ENCODE results near the gene ZDHHC21. TPM values are rescaled to one million over a fixed set of nuclear protein-coding genes. Genes with fewer than 3 reads are reported as not detected.

ZDHHC21 gene
- polyA plus RNA-seq, 3 donors, result 15.4 to 27.4 (median 21.6) TPM

- DNase-seq (ENCODE audit: extremely low read depth in 1 of 11, low read depth in 9 of 11, low spot score in 4 of 11), result no peak
These were observed 47.6 kb downstream of the ZDHHC21 start for GRCh38 chr9:14645648-14646047.

GRCh38 chr9:14640967-14641366 lies 52.3 kb downstream of the ZDHHC21 start:
- DNase-seq (ENCODE audit: extremely low read depth in 1 of 11, low read depth in 9 of 11, low spot score in 4 of 11), result no peak

- DNase-seq (ENCODE audit: extremely low read depth in 1 of 11, low read depth in 9 of 11, low spot score in 4 of 11), result no peak
These were observed 52.9 kb downstream of the ZDHHC21 start for GRCh38 chr9:14640294-14640693.

DNA sequence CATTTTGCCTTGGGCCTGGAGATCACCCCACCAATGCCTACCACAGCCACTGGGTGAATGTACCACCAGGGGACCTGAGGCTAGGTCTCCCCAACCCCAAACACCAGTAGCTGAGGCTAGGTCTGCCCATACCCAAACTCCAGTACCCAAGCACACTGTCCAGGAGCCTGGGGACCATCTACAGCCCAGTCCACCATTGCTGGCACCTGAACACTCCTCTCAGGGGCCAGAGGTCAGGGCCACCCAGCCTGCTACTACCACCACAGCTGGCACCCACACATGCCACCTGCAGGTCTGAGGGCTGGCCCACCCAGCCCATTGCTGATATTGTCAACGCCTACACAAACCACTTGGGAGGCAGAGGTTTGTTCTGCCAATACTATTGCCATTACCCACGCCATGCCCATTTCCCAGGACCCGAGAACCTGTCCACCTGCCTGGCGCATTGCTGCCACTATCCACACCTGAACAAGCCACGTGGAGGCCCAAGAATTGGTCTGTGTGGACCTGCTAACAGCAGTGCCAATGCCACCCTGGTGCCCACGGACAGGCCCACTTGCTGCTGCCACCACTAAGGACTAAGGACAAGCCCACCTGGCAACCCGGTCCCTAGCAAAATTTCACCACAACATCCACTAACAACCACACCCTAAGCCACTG lies 59.2 kb downstream of the ZDHHC21 start:
- DNase-seq (ENCODE audit: extremely low read depth in 1 of 11, low read depth in 9 of 11, low spot score in 4 of 11), result no peak

DNA sequence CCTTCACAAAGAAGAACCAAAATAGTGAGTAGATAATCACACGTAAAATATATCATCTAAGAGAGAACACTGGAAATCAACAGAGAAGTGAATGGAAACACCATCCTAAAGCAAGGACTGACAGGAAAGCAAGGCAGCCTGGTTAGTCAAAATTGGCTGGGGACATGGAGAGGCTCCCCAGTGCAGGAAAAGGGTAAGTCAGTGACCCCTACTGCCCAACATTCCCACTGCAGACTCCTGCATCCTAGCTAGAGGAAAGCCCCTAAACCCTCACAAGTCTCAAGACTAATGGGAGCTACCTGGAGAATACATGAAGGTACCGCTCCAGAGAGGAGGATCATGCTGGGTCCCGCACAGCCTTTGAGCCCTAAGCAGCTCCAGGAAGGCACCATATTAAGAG lies 60.1 kb downstream of the ZDHHC21 start:
- no peak for DNase-seq (ENCODE audit: extremely low read depth in 1 of 11, low read depth in 9 of 11, low spot score in 4 of 11)

GRCh38 chr9:14627513-14627912 lies 65.7 kb downstream of the ZDHHC21 start:
- DNase-seq (ENCODE audit: extremely low read depth in 1 of 11, low read depth in 9 of 11, low spot score in 4 of 11), result no peak

DNA sequence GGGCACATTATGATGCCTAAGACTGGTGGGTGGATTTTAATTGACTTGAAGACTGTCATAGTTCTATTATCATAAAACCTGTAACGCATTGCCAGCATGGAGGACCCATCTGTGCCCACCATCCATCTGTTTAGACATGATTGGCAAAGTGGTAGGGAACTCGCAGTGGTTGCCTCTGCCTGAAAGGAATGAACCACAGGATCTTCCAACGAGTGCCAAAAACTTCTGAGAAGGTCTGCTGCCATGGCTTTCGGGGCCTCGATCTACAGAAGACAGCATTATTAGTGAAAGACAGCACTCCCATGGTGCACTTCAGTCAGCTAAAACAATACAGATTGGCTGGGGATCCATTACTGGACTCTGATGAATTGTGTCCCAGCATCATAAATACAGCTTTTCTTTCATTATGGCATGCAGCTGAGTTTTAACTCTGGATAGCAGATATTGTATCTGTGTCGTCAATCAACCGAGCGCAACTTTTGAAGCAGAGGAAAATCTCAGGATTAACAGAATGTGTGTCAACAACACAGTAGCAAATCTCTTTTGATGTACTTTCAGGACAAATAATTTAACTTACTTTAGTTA lies 74.3 kb downstream of the ZDHHC21 start:
- DNase-seq (ENCODE audit: extremely low read depth in 1 of 11, low read depth in 9 of 11, low spot score in 4 of 11), result no peak

DNA sequence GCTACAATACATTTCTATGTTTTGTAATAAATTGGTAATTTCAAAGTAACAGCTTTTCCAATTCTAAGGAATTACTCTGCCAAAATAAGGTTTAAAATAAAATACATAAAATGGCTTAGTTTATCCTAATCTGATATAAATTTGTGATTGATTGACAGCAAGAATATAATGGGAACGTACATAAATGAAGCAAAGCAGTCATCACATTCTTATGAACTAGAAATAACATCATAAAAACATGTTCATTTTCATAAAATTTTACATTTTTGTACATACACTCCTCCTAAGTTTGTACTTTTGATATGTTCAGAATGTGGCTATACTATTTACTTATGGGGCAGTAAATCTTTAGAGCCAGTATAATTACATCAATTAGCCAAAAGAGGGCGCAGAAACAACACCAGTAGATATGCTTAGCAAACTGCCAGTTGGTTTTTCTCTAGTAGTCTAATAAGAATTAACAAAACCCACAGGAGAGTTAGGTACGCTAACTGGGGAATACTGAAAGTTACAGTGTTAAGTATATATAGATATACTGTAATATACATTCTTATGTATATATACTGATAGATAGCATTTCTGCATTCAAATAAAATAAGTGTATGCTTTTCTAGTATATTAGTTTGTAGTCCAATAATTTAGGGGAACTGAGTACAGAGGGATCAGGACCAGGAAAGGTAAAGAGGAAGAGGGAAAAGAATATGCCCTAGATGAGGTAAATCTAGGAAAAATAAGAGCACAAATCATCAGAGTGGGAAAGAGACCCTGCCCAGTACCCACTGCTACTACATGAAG lies 76.8 kb downstream of the ZDHHC21 start:
- peak; percentile 2 to 51 (median 30) for DNase-seq (ENCODE audit: extremely low read depth in 1 of 11, low read depth in 9 of 11, low spot score in 4 of 11)

- no peak for DNase-seq (ENCODE audit: extremely low read depth in 1 of 11, low read depth in 9 of 11, low spot score in 4 of 11)
These were observed 84.7 kb downstream of the ZDHHC21 start for GRCh38 chr9:14608540-14608939.

GRCh38 chr9:14597171-14597799 lies 95.9 kb downstream of the ZDHHC21 start:
- DNase-seq (ENCODE audit: extremely low read depth in 1 of 11, low read depth in 9 of 11, low spot score in 4 of 11), result no peak

GRCh38 chr9:14593406-14593805 lies 99.8 kb downstream of the ZDHHC21 start:
- no peak for DNase-seq (ENCODE audit: extremely low read depth in 1 of 11, low read depth in 9 of 11, low spot score in 4 of 11)

DNA sequence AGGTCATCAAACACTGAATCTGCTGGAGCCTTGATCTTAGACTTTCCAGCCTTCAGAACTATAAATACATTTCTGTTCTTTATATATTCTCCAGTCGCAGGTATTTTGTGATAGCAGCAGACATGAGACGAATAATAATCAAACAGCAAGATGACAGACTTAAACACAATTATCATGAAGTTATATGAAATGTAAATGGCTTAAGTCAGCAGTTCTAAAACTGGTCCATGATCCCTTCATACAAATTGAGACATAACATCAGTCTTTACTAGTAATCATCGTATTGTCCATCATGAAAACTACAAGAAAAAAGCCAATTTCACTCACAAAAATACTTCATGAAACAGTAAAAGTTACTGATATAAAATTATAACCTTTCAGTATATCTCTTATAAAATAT lies 101.8 kb downstream of the ZDHHC21 start:
- no peak for DNase-seq (ENCODE audit: extremely low read depth in 1 of 11, low read depth in 9 of 11, low spot score in 4 of 11)

DNA sequence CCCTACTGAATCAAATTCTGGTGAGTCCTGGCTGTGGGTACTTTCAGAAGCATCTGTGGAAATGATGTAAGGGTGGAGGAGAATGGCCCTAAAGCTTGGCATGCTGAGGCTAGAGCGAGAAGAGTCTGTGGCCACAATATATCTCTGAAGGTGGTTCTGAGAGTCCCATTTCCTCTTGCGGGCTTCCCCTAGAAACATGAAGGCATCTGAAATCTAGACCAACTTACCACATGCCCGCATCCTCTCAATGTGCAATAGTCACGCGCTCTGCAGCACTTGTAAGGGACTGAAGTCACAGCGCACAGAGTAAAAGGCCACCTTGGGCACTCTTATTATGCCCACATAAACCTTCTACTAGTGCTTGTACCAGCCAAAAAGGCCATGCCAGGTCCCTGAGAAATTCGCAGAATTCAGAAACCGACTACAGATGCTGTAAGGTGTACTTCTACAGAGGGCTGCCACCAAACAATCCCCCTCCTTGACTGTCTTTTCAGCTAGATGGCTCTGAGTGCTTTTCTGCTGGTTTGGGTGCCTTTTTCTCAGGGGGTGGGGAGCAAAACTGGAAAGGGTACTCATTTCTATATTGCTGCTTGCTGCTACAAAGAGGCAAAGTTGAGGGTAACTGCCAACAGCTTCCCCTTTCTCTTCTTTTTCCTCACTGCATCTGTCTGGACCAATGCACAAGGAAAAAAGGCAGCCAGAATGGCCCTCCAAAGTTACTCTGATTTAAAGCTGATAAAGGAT lies 107.3 kb downstream of the ZDHHC21 start:
- DNase-seq (ENCODE audit: extremely low read depth in 1 of 11, low read depth in 9 of 11, low spot score in 4 of 11), result no peak

DNA sequence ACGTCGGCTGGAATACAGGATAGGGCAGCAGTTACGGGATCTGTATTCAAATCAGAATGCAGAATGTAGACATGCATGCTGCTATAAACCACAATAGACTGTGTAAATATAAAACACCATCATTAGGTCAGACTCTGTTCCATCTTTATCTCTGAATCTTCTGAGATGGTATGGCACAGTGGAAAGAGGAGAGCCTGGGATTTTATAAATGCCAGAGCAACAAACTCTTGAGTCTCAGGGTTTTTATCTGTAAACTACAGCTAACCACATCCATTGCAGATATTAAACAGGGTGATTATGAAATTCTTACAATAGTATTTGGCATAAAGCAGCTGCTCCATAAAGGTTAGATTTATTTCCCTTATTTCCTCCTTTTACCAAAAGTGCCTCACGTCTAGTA lies 108.7 kb downstream of the ZDHHC21 start:
- DNase-seq (ENCODE audit: extremely low read depth in 1 of 11, low read depth in 9 of 11, low spot score in 4 of 11), result no peak

- no peak for DNase-seq (ENCODE audit: extremely low read depth in 1 of 11, low read depth in 9 of 11, low spot score in 4 of 11)
These were observed 115.2 kb downstream of the ZDHHC21 start for GRCh38 chr9:14578030-14578429.

DNA sequence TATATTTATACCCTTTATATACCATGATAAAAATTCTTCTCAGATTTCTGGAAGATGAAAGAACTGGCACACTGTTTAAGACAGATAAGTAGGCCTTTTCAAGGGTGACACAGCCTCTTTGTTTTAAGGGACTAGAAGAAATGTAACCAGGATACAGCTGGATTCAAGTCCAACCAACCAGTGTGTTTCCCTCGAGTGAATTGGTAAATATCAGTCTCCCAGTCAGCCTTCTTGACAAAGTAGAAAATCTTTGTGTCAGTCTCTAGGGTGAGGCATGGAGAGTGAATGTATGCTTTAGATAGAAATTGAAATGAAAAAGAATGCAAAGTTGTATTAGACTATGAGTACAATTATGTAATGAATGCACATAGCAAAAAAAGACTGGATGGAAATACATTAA lies 119.1 kb downstream of the ZDHHC21 start:
- no peak for DNase-seq (ENCODE audit: extremely low read depth in 1 of 11, low read depth in 9 of 11, low spot score in 4 of 11)

DNA sequence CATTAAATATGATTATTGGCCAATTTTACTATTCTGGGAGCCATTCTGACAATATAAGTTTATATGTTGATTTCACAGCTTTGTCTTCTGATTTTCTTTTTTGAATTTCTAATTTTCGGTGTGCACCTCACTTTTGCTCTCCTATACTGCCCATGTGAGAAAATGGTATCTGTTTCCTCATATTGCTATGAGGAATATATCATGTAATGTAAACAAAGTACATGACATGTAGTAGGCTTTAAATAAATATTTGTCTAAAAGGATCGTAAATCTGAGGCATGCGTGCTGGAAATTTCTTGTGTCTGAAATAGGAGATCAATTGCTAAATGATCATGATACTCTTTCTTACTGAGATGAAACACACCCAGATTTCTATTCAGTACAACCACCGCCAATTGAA lies 119.9 kb downstream of the ZDHHC21 start:
- no peak for DNase-seq (ENCODE audit: extremely low read depth in 1 of 11, low read depth in 9 of 11, low spot score in 4 of 11)

DNA sequence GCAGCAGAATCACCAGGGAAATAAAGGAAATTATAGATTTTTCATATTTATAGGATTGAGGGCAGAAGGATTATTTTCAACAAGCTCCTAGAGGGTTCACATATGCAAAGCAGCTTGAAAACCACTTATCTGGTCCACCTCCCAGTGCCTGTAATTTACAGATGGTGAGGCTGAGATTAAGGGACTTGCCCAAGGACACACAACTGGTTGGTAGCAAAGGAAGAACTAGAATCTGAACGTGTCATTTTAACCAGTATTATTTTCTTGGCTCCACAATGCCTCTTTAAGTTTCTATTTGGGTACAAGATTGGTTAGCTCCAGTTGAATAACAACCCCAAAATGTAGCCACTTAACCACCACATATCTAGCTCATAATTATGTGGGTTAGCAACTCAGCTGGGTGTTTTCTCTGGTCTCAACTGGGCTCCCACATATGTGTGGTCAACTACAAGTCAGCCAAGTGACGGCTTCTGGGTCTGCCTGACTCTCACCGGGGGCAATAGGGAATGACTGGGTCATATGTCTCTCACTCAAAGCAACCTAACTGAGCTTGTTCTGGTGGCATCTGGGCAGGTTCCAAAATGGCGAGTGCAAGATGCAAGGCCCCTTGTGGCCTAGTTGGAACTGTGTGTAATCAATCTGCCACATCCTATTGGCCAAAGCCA lies 127.7 kb downstream of the ZDHHC21 start:
- DNase-seq (ENCODE audit: extremely low read depth in 1 of 11, low read depth in 9 of 11, low spot score in 4 of 11), result no peak
